Neuronal stem cell (in vitro differentiated cells): ENCODE results near the gene MMP1.

Experiments
- DNase-seq: peaks from one replicate; pipeline ENCODE4 v3.0.0-alpha.2; 2013; ENCODE audit warnings: low spot score
- H2AFZ ChIP-seq: one replicate; pipeline ENCODE4 v1.6.1; 2013; ENCODE audit warnings: mild to moderate bottlenecking, low read length, inconsistent platforms
- H2AK5ac ChIP-seq: 2 replicates; pipeline ENCODE4 v1.6.1; 2013; ENCODE audit warnings: low read depth, mild to moderate bottlenecking, inconsistent platforms, low read length, moderate library complexity, mixed read lengths
- H2BK120ac ChIP-seq: 2 replicates; pipeline ENCODE4 v1.6.1; 2013; ENCODE audit warnings: low read depth, mild to moderate bottlenecking, inconsistent platforms, low read length, moderate library complexity, mixed read lengths
- H2BK12ac ChIP-seq: one replicate; pipeline ENCODE4 v1.6.1; 2013; ENCODE audit warnings: low read length, inconsistent platforms
- H2BK15ac ChIP-seq: 2 replicates; pipeline ENCODE4 v1.6.1; 2013; ENCODE audit warnings: mild to moderate bottlenecking, low read length, inconsistent platforms, mixed read lengths
- H2BK5ac ChIP-seq: one replicate; pipeline ENCODE4 v1.6.1; 2013; ENCODE audit warnings: inconsistent platforms, mild to moderate bottlenecking, low read length, moderate library complexity
- H3K14ac ChIP-seq: one replicate; pipeline ENCODE4 v1.6.1; 2013; ENCODE audit warnings: low read length, inconsistent platforms
- H3K18ac ChIP-seq: 2 replicates; pipeline ENCODE4 v1.6.1; 2013; ENCODE audit warnings: low read length, inconsistent platforms
- H3K23ac ChIP-seq: 2 replicates; pipeline ENCODE4 v1.6.1; 2013; ENCODE audit warnings: low read depth, mild to moderate bottlenecking, mixed read lengths, low read length, inconsistent platforms; ENCODE audit not compliant: poor library complexity
- H3K27ac ChIP-seq: replicated peaks from 3 replicates; pipeline ENCODE4 v1.5.1; 2013; ENCODE audit warnings: low read length, inconsistent platforms
- H3K27me3 ChIP-seq, 3 experiments: 2 replicates each; pipeline ENCODE4 v1.6.1; 2013; ENCODE audit warnings: low read length in 3 of 3, mild to moderate bottlenecking in 2 of 3, inconsistent platforms in 1 of 3, low read depth in 1 of 3, mixed read lengths in 1 of 3, moderate library complexity in 1 of 3; ENCODE audit not compliant: control insufficient read depth in 3 of 3, insufficient read depth in 3 of 3
- H3K36me3 ChIP-seq, 2 donors: replicated peaks in 1 of 2; 2 replicates each; pipeline ENCODE4 v1.6.1; 2013; ENCODE audit warnings: low read length in 2 of 2; ENCODE audit not compliant: control insufficient read depth in 2 of 2, insufficient read depth in 2 of 2
- H3K4ac ChIP-seq: 2 replicates; pipeline ENCODE4 v1.6.1; 2013; ENCODE audit warnings: inconsistent platforms, mild to moderate bottlenecking, low read length, moderate library complexity
- H3K4me1 ChIP-seq, 2 donors: 1 replicate in 1 of 2; 2 replicates in 1 of 2; pipeline ENCODE4 v1.6.1; 2013; ENCODE audit warnings: low read length in 2 of 2, low read depth in 1 of 2; ENCODE audit not compliant: control insufficient read depth in 2 of 2, insufficient read depth in 1 of 2
- H3K4me2 ChIP-seq: one replicate; pipeline ENCODE4 v1.6.1; 2013; ENCODE audit warnings: mild to moderate bottlenecking, low read length, inconsistent platforms; ENCODE audit not compliant: insufficient read depth, poor library complexity, severe bottlenecking
- H3K4me3 ChIP-seq, 2 donors: 2 replicates each; pipeline ENCODE4 v1.5.1; 2013; ENCODE audit warnings: low read length in 2 of 2, mild to moderate bottlenecking in 2 of 2, inconsistent platforms in 1 of 2, moderate library complexity in 1 of 2
- H3K79me1 ChIP-seq: one replicate; pipeline ENCODE4 v1.6.1; 2013; ENCODE audit warnings: low read depth, mild to moderate bottlenecking, inconsistent platforms, low read length, moderate library complexity
- H3K9ac ChIP-seq: one replicate; pipeline ENCODE4 v1.6.1; 2013; ENCODE audit warnings: mild to moderate bottlenecking, low read depth, low read length, inconsistent platforms; ENCODE audit not compliant: poor library complexity
- H3K9me3 ChIP-seq, 2 donors: replicated peaks in 1 of 2; 2 replicates each; pipeline versions ENCODE3 to v1.6.1; 2013; ENCODE audit warnings: low read length in 2 of 2, mild to moderate bottlenecking in 2 of 2, inconsistent platforms in 1 of 2, low read depth in 1 of 2, mixed read lengths in 1 of 2, moderate library complexity in 1 of 2; ENCODE audit not compliant: control insufficient read depth in 2 of 2, insufficient read depth in 1 of 2
- H4K8ac ChIP-seq: one replicate; pipeline ENCODE4 v1.6.1; 2013; ENCODE audit warnings: low read depth, mild to moderate bottlenecking, inconsistent platforms, low read length, moderate library complexity
- H4K91ac ChIP-seq: one replicate; pipeline ENCODE4 v1.6.1; 2013; ENCODE audit warnings: low read length, low read depth, mild to moderate bottlenecking, inconsistent platforms; ENCODE audit not compliant: poor library complexity
- WGBS, 2 donors: extraction: QIAGEN DNeasy Blood & Tissue Kit; methylation state at CpG; one replicate each; pipeline ENCODE4 v1.1.7; 2013; ENCODE audit warnings: missing lambda C conversion rate in 2 of 2, mixed read lengths in 1 of 2; ENCODE audit not compliant: insufficient read length in 2 of 2, insufficient replicate concordance in 1 of 2; ENCODE audit errors: extremely low coverage in 2 of 2; 5-methylcytosine and 5-hydroxymethylcytosine counted together

The MMP1 gene

DNA sequence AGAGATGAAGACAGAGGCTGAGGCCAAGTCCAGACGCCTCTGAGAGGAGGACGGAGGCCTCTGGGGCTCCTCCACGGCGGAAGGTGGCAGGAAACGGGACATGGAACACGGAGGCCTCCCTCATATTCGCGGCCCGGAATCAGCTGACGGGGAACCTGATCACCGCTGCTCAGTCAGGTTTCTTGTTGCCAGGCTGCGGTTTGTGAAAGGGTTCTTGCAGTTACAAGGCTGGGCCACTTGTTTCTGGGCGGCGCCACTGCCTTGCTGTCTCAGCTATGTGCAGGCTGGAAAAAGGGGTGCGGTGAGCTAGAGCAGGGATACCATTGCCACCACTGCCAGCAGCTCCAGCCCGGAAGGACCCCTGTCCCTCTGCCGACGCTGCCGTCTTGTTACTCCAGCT lies 10.0 kb upstream of the MMP1 start:
- no peak overlapping the region for H3K4ac ChIP-seq
- no peak overlapping the region for H2BK5ac ChIP-seq
- no peaks in the 10 kb centered on the region for H3K36me3 ChIP-seq
- H2AFZ ChIP-seq: peak overlapping the region; percentile 59
- H3K9me3 ChIP-seq: no peaks in the 10 kb centered on the region
- H2AK5ac ChIP-seq: no peak overlapping the region
- no peak overlapping the region for H3K9ac ChIP-seq
- H2BK120ac ChIP-seq: no peak overlapping the region
- no peak overlapping the region for H2BK12ac ChIP-seq
- H2BK15ac ChIP-seq: no peak overlapping the region
- no peak overlapping the region for H4K91ac ChIP-seq
- H3K23ac ChIP-seq: no peak overlapping the region
- no CpG with 5 or more reads among the region's 19 CpGs for WGBS, 2 donors
- H3K4me2 ChIP-seq: no peak overlapping the region
- H3K18ac ChIP-seq: no peak overlapping the region
- no peaks in the 10 kb centered on the region for H3K27me3 ChIP-seq
- no peaks in the 10 kb centered on the region for H3K4me1 ChIP-seq
- DNase-seq: no peak
- H3K4me3 ChIP-seq: no peak overlapping the region
- no peaks in the 10 kb centered on the region for H3K79me1 ChIP-seq
- H3K27ac ChIP-seq: no peak overlapping the region
- no peak overlapping the region for H3K14ac ChIP-seq
- H4K8ac ChIP-seq: no peak overlapping the region

- H2BK5ac ChIP-seq: no peak overlapping the region
- no peak overlapping the region for H2AFZ ChIP-seq
- no peak overlapping the region for H2BK12ac ChIP-seq
- no peak overlapping the region for H3K27ac ChIP-seq
- no peak overlapping the region for H4K91ac ChIP-seq
- no peak overlapping the region for H2AK5ac ChIP-seq
- H4K8ac ChIP-seq: no peak overlapping the region
- no peaks in the 10 kb centered on the region for H3K9me3 ChIP-seq
- H3K4ac ChIP-seq: no peak overlapping the region
- no peak overlapping the region for H2BK120ac ChIP-seq
- no peaks in the 10 kb centered on the region for H3K27me3 ChIP-seq
- H3K4me2 ChIP-seq: no peak overlapping the region
- no peak overlapping the region for H3K4me3 ChIP-seq
- H3K9ac ChIP-seq: no peak overlapping the region
- no peak overlapping the region for H3K23ac ChIP-seq
- no peaks in the 10 kb centered on the region for H3K79me1 ChIP-seq
- no peak for DNase-seq
- H3K36me3 ChIP-seq: no peaks in the 10 kb centered on the region
- H3K14ac ChIP-seq: no peak overlapping the region
- no CpG with 5 or more reads among the region's 3 CpGs for WGBS, 2 donors
- H3K18ac ChIP-seq: no peak overlapping the region
- no peak overlapping the region for H2BK15ac ChIP-seq
- no peaks in the 10 kb centered on the region for H3K4me1 ChIP-seq
Measured at GRCh38 chr11:102806296-102806695, 8.3 kb upstream of the MMP1 start.

GRCh38 chr11:102802341-102802740 lies 4.4 kb upstream of the MMP1 start:
- no peak overlapping the region for H3K4me2 ChIP-seq
- no peak overlapping the region for H3K18ac ChIP-seq
- no peak overlapping the region for H3K27ac ChIP-seq
- H2AK5ac ChIP-seq: no peak overlapping the region
- no peak overlapping the region for H4K91ac ChIP-seq
- no peak overlapping the region for H3K4ac ChIP-seq
- DNase-seq: no peak
- H3K4me1 ChIP-seq: no peaks in the 10 kb centered on the region
- no peak overlapping the region for H2BK120ac ChIP-seq
- H3K9me3 ChIP-seq: no peaks in the 10 kb centered on the region
- H3K14ac ChIP-seq: no peak overlapping the region
- no peaks in the 10 kb centered on the region for H3K27me3 ChIP-seq
- no peak overlapping the region for H2BK5ac ChIP-seq
- no peak overlapping the region for H3K9ac ChIP-seq
- H4K8ac ChIP-seq: no peak overlapping the region
- H3K23ac ChIP-seq: no peak overlapping the region
- no CpG with 5 or more reads among the region's 2 CpGs for WGBS, 2 donors
- H2AFZ ChIP-seq: no peak overlapping the region
- H3K36me3 ChIP-seq: no peaks in the 10 kb centered on the region
- H2BK15ac ChIP-seq: no peak overlapping the region
- H2BK12ac ChIP-seq: no peak overlapping the region
- H3K4me3 ChIP-seq: no peak overlapping the region
- H3K79me1 ChIP-seq: peaks cover 2% of the 10 kb centered on the region

- Histone ChIP-seq H3K4me3 (no peak overlapping the region), H2BK5ac (no peak overlapping the region), H3K79me1 (peaks cover 2% of the 10 kb centered on the region), H3K4me1 (no peaks in the 10 kb centered on the region), H3K14ac (no peak overlapping the region), H2BK120ac (no peak overlapping the region), H3K36me3 (no peaks in the 10 kb centered on the region), H2AK5ac (no peak overlapping the region), H4K91ac (no peak overlapping the region), H2AFZ (no peak overlapping the region), H4K8ac (no peak overlapping the region), H3K4ac (no peak overlapping the region), H3K23ac (no peak overlapping the region), H3K9me3 (no peaks in the 10 kb centered on the region), H3K4me2 (no peak overlapping the region), H3K27me3 (no peaks in the 10 kb centered on the region), H3K9ac (no peak overlapping the region), H3K27ac (no peak overlapping the region), H2BK12ac (no peak overlapping the region), H3K18ac (no peak overlapping the region), H2BK15ac (no peak overlapping the region)
- no peak for DNase-seq
- no CpG with 5 or more reads among the region's 4 CpGs for WGBS, 2 donors
Measured at GRCh38 chr11:102800767-102801166, 2.8 kb upstream of the MMP1 start.
